ENCODE data around the gene SOS2.

GRCh38 chr14:50088117-50088515, 143.3 kb downstream of the SOS2 start:
- no peak for TF ChIP-seq POLR2A (IDR thresholded peaks at IDR 0.05)
- no peak for TF ChIP-seq CTCF (IDR thresholded peaks at IDR 0.05)

Measured in heart left ventricle (tissue), 13 donors.